Smooth muscle cell (in vitro differentiated cells): Measurements from ENCODE around the gene LOXL1. TPM values are rescaled to one million over a fixed set of nuclear protein-coding genes. Genes with fewer than 3 reads are reported as not detected.

ENCODE experiments used
- DNase-seq: peaks from one replicate; lab custom pipeline; 2025; ENCODE audit not compliant: unreplicated experiment; lab: John Stamatoyannopoulos, UW
- H2AFZ ChIP-seq: fragments of 200-600 bp; sonication (generic); 2 replicates; pipeline ENCODE4 v1.6.0; 2016; ENCODE audit warnings: antibody characterized with exemption, low read depth, mild to moderate bottlenecking
- H3F3A ChIP-seq: fragments of 200-600 bp; sonication (generic); 2 replicates; pipeline ENCODE4 v1.6.0; 2017; ENCODE audit warnings: antibody characterized with exemption, low read depth
- H3K27ac ChIP-seq: fragments of 200-600 bp; sonication (generic); 2 replicates; pipeline ENCODE4 v1.5.1; 2016; ENCODE audit warnings: low read depth, mild to moderate bottlenecking
- H3K27me3 ChIP-seq: fragments of 200-600 bp; sonication (generic); 2 replicates; pipeline ENCODE4 v1.6.1; 2016; ENCODE audit warnings: low read depth, mild to moderate bottlenecking
- H3K36me3 ChIP-seq: fragments of 200-600 bp; sonication (generic); 2 replicates; pipeline ENCODE4 v1.5.1; 2016; ENCODE audit warnings: low read depth
- H3K4me1 ChIP-seq: fragments of 200-600 bp; sonication (generic); 2 replicates; pipeline ENCODE4 v1.5.1; 2016; ENCODE audit warnings: low read depth
- H3K4me2 ChIP-seq: fragments of 200-600 bp; sonication (generic); 2 replicates; pipeline ENCODE4 v1.6.0; 2016; ENCODE audit warnings: mild to moderate bottlenecking
- H3K4me3 ChIP-seq: fragments of 200-600 bp; sonication (generic); 2 replicates; pipeline ENCODE4 v1.5.1; 2016; ENCODE audit warnings: mild to moderate bottlenecking
- H3K79me2 ChIP-seq: fragments of 200-600 bp; sonication (generic); 2 replicates; pipeline ENCODE4 v1.6.0; 2016; ENCODE audit warnings: low read depth, mild to moderate bottlenecking
- H3K9ac ChIP-seq: fragments of 200-600 bp; sonication (generic); 2 replicates; pipeline ENCODE4 v1.6.0; 2016; ENCODE audit warnings: low read depth
- H3K9me3 ChIP-seq: fragments of 200-600 bp; sonication (generic); replicated peaks from 2 replicates; pipeline ENCODE4 v1.5.1; 2016; ENCODE audit warnings: low read depth
- H4K20me1 ChIP-seq: fragments of 200-600 bp; sonication (generic); 2 replicates; pipeline ENCODE4 v1.6.0; 2016; ENCODE audit warnings: low read depth
- CTCF ChIP-seq: fragments of 200-600 bp; sonication (generic); IDR thresholded peaks from 2 replicates; pipeline ENCODE4 v1.5.1; 2017; ENCODE audit warnings: borderline replicate concordance, mild to moderate bottlenecking, antibody characterized with exemption; ENCODE audit not compliant: insufficient read depth, poor library complexity, severe bottlenecking
- WGBS: methylation state at CpG from one replicate; pipeline ENCODE4 v1.1.7; 2016; ENCODE audit warnings: low lambda C conversion rate; 5-methylcytosine and 5-hydroxymethylcytosine counted together
- polyA plus RNA-seq: library from polyadenylated mRNA; unstranded; fragments of >200 nt; fragmentation: Nextera tagmentation; extraction: Ambion mirVana; gene quantifications from 2 replicates; pipeline ENCODE4 v1.2.1, GENCODE V29; 2016
- total RNA-seq: library from RNA; depleted of rRNA; stranded (reverse); fragments of >200 nt; gene quantifications from 2 replicates; pipeline ENCODE4 v1.2.3, GENCODE V29; 2014

The LOXL1 gene
- total and polyA plus RNA-seq, 2 experiments from 2014 or later: 252 to 899 TPM

GRCh38 chr15:73944161-73945129 lies 18.2 kb downstream of the LOXL1 start:
- Histone ChIP-seq H3F3A (peaks cover 50% of the 10 kb centered on the region), H3K79me2 (peaks cover 7% of the 10 kb centered on the region), H3K9me3 (no peaks in the 10 kb centered on the region), H3K36me3 (no peaks in the 10 kb centered on the region), H3K27me3 (no peaks in the 10 kb centered on the region), H3K9ac (peak overlapping the region; percentile 73), H3K27ac (peak overlapping the region; percentile 96), H3K4me1 (peaks cover 31% of the 10 kb centered on the region), H2AFZ (no peak overlapping the region), H3K4me2 (peak overlapping the region; percentile 57), H3K4me3 (no peak overlapping the region), H4K20me1 (no peaks in the 10 kb centered on the region)
- no peak for DNase-seq
- no peak for TF ChIP-seq CTCF
- WGBS: 20% methylated on average over 12 of the region's 13 CpGs

GRCh38 chr15:73945130-73945508 lies 18.9 kb downstream of the LOXL1 start:
- Histone ChIP-seq H3K9ac (peak overlapping the region; percentile 65), H3K4me3 (no peak overlapping the region), H3K36me3 (no peaks in the 10 kb centered on the region), H3K27ac (peak overlapping the region; percentile 96), H4K20me1 (no peaks in the 10 kb centered on the region), H3K4me1 (peaks cover 24% of the 10 kb centered on the region), H3F3A (peaks cover 49% of the 10 kb centered on the region), H3K79me2 (no peaks in the 10 kb centered on the region), H3K9me3 (no peaks in the 10 kb centered on the region), H3K27me3 (no peaks in the 10 kb centered on the region), H3K4me2 (peak overlapping the region; percentile 57), H2AFZ (no peak overlapping the region)
- WGBS: 77% methylated on average over 4 of the region's 4 CpGs
- no peak for TF ChIP-seq CTCF
- DNase-seq: no peak

GRCh38 chr15:73946046-73946721 lies 19.9 kb downstream of the LOXL1 start:
- 91% methylated on average over 11 of the region's 17 CpGs for WGBS
- Histone ChIP-seq H3K27ac (peak overlapping the region; percentile 96), H3F3A (peaks cover 40% of the 10 kb centered on the region), H2AFZ (no peak overlapping the region), H3K79me2 (no peaks in the 10 kb centered on the region), H3K9ac (no peak overlapping the region), H3K27me3 (no peaks in the 10 kb centered on the region), H3K36me3 (no peaks in the 10 kb centered on the region), H4K20me1 (no peaks in the 10 kb centered on the region), H3K4me2 (no peak overlapping the region), H3K4me3 (no peak overlapping the region), H3K9me3 (no peaks in the 10 kb centered on the region), H3K4me1 (peaks cover 20% of the 10 kb centered on the region)
- no peak for DNase-seq
- TF ChIP-seq CTCF: no peak
